Ammon's horn (tissue), 1 donor: ENCODE results near the gene ARHGEF26.

ENCODE experiments used
- DNase-seq: peaks from one replicate; pipeline ENCODE4 v3.0.0-alpha.2; 2016; ENCODE audit warnings: low spot score

ARHGEF26 gene

GRCh38 chr3:154254527-154254926, 133.3 kb downstream of the ARHGEF26 start:
- no peak for DNase-seq

- DNase-seq: no peak
Measured at GRCh38 chr3:154273381-154273780, 152.2 kb downstream of the ARHGEF26 start.

GRCh38 chr3:154274348-154274747, 153.2 kb downstream of the ARHGEF26 start:
- no peak for DNase-seq

GRCh38 chr3:154275292-154275691, 154.1 kb downstream of the ARHGEF26 start:
- DNase-seq: no peak

GRCh38 chr3:154275965-154276364, 154.8 kb downstream of the ARHGEF26 start:
- DNase-seq: no peak

- DNase-seq: no peak
Measured at GRCh38 chr3:154280161-154280560, 159.0 kb downstream of the ARHGEF26 start.

GRCh38 chr3:154285221-154285620, 164.0 kb downstream of the ARHGEF26 start:
- DNase-seq: no peak

GRCh38 chr3:154290187-154290586, 169.0 kb downstream of the ARHGEF26 start:
- DNase-seq: no peak

GRCh38 chr3:154294016-154294415, 172.8 kb downstream of the ARHGEF26 start:
- no peak for DNase-seq

- no peak for DNase-seq
Measured at GRCh38 chr3:154301561-154301960, 180.4 kb downstream of the ARHGEF26 start.

GRCh38 chr3:154304116-154304786, 183.1 kb downstream of the ARHGEF26 start:
- DNase-seq: no peak

- no peak for DNase-seq
Measured at GRCh38 chr3:154304936-154305335, 183.7 kb downstream of the ARHGEF26 start.

- DNase-seq: no peak
Measured at GRCh38 chr3:154307363-154307762, 186.2 kb downstream of the ARHGEF26 start.
